H9 (cell line): ENCODE results near the gene PLAC1. TPM values are rescaled to one million over a fixed set of nuclear protein-coding genes. Genes with fewer than 3 reads are reported as not detected.

Experiments used
- DNase-seq: peaks from one replicate; pipeline ENCODE4 v3.0.0-alpha.2; 2017
- H2AFZ ChIP-seq: one replicate; pipeline ENCODE4 v1.6.1; 2013; ENCODE audit warnings: mild to moderate bottlenecking, low read length, control low read depth, moderate library complexity
- H2AK5ac ChIP-seq: 2 replicates; pipeline ENCODE4 v1.6.1; 2013; ENCODE audit warnings: low read length, control low read depth, mixed read lengths; ENCODE audit not compliant: insufficient read length
- H2BK120ac ChIP-seq: one replicate; pipeline ENCODE4 v1.6.1; 2013; ENCODE audit warnings: low read depth, mild to moderate bottlenecking, low read length, control low read depth, inconsistent platforms; ENCODE audit not compliant: poor library complexity, severe bottlenecking
- H2BK12ac ChIP-seq: 2 replicates; pipeline ENCODE4 v1.6.1; 2013; ENCODE audit warnings: low read length, control low read depth, mixed read lengths, low read depth; ENCODE audit not compliant: insufficient read length
- H2BK15ac ChIP-seq: 2 replicates; pipeline ENCODE4 v1.6.1; 2013; ENCODE audit warnings: low read depth, low read length, control low read depth
- H2BK20ac ChIP-seq: one replicate; pipeline ENCODE4 v1.6.1; 2013; ENCODE audit warnings: low read depth, mild to moderate bottlenecking, low read length, control low read depth, inconsistent platforms; ENCODE audit not compliant: poor library complexity, severe bottlenecking
- H2BK5ac ChIP-seq: 2 replicates; pipeline ENCODE4 v1.6.1; 2013; ENCODE audit warnings: low read length, control low read depth, mixed read lengths; ENCODE audit not compliant: insufficient read length
- H3K14ac ChIP-seq: 2 replicates; pipeline ENCODE4 v1.6.1; 2013; ENCODE audit warnings: low read length, control low read depth; ENCODE audit not compliant: insufficient read depth
- H3K18ac ChIP-seq: 2 replicates; pipeline ENCODE4 v1.6.1; 2013; ENCODE audit warnings: low read depth, mild to moderate bottlenecking, mixed read lengths, low read length, control low read depth; ENCODE audit not compliant: insufficient read length
- H3K23ac ChIP-seq: 2 replicates; pipeline ENCODE4 v1.6.1; 2013; ENCODE audit warnings: low read length, control low read depth, mixed read lengths, low read depth; ENCODE audit not compliant: insufficient read length
- H3K23me2 ChIP-seq: 2 replicates; pipeline ENCODE4 v1.6.1; 2013; ENCODE audit warnings: low read depth, mild to moderate bottlenecking, mixed read lengths, low read length, control low read depth; ENCODE audit not compliant: insufficient read length, poor library complexity, severe bottlenecking
- H3K27ac ChIP-seq: 2 replicates; pipeline ENCODE4 v1.5.1; 2013; ENCODE audit warnings: low read length, control low read depth, mixed read lengths, low read depth; ENCODE audit not compliant: insufficient read length
- H3K27me3 ChIP-seq: 2 replicates; pipeline ENCODE4 v1.6.1; 2013; ENCODE audit warnings: low read length, control low read depth, inconsistent platforms; ENCODE audit not compliant: insufficient read depth
- H3K4ac ChIP-seq: 2 replicates; pipeline ENCODE4 v1.6.1; 2013; ENCODE audit warnings: low read depth, mild to moderate bottlenecking, control low read depth, inconsistent platforms, low read length, moderate library complexity
- H3K4me1 ChIP-seq: 2 replicates; pipeline ENCODE4 v1.6.1; 2013; ENCODE audit warnings: low read length, control low read depth, inconsistent platforms; ENCODE audit not compliant: insufficient read depth
- H3K4me2 ChIP-seq: 2 replicates; pipeline ENCODE4 v1.6.1; 2013; ENCODE audit warnings: low read length, control low read depth, mixed read lengths; ENCODE audit not compliant: insufficient read length, insufficient read depth
- H3K56ac ChIP-seq: 2 replicates; pipeline ENCODE4 v1.6.1; 2013; ENCODE audit warnings: low read depth, mild to moderate bottlenecking, mixed read lengths, low read length, control low read depth; ENCODE audit not compliant: insufficient read length
- H3K79me1 ChIP-seq: 2 replicates; pipeline ENCODE4 v1.6.1; 2013; ENCODE audit warnings: low read depth, mild to moderate bottlenecking, moderate library complexity, low read length, control low read depth, inconsistent platforms; ENCODE audit not compliant: insufficient read depth, poor library complexity, severe bottlenecking
- H3K79me2 ChIP-seq: 2 replicates; pipeline ENCODE4 v1.6.1; 2013; ENCODE audit warnings: low read length, control low read depth, inconsistent platforms; ENCODE audit not compliant: insufficient read depth
- H3K9ac ChIP-seq: 2 replicates; pipeline ENCODE4 v1.6.1; 2013; ENCODE audit warnings: low read length, control low read depth, mixed read lengths; ENCODE audit not compliant: insufficient read length; ENCODE audit errors: extremely low read depth
- H3K9me3 ChIP-seq: one replicate; pipeline ENCODE4 v1.6.1; 2013; ENCODE audit warnings: low read depth, low read length, inconsistent platforms; ENCODE audit not compliant: control insufficient read depth
- H3T11ph ChIP-seq: one replicate; pipeline ENCODE4 v1.6.1; 2013; ENCODE audit warnings: mild to moderate bottlenecking, low read length, control low read depth, inconsistent platforms
- H4K20me1 ChIP-seq: one replicate; pipeline ENCODE4 v1.6.1; 2013; ENCODE audit not compliant: control insufficient read depth, insufficient read length, insufficient read depth
- H4K5ac ChIP-seq: 2 replicates; pipeline ENCODE4 v1.6.1; 2013; ENCODE audit warnings: low read depth, mild to moderate bottlenecking, mixed read lengths, low read length, control low read depth; ENCODE audit not compliant: insufficient read length
- H4K8ac ChIP-seq: replicated peaks from 2 replicates; pipeline ENCODE4 v1.6.1; 2013; ENCODE audit warnings: low read length, control low read depth, mixed read lengths, low read depth; ENCODE audit not compliant: insufficient read length
- H4K91ac ChIP-seq: 2 replicates; pipeline ENCODE4 v1.6.1; 2013; ENCODE audit warnings: low read depth, mild to moderate bottlenecking, moderate library complexity, mixed read lengths, low read length, control low read depth; ENCODE audit not compliant: insufficient read length
- H3K27ac Mint-ChIP-seq, 3 experiments: 2 replicates in 2 of 3; 3 replicates in 1 of 3; pipeline ENCODE4 v1.8.0; 2020 to 2021; ENCODE audit warnings: mixed read lengths in 3 of 3, mild to moderate bottlenecking in 1 of 3, moderate library complexity in 1 of 3
- H3K27me3 Mint-ChIP-seq: 2 replicates; pipeline ENCODE4 v1.8.0; 2021; ENCODE audit warnings: low read depth, mild to moderate bottlenecking, moderate library complexity, mixed read lengths
- H3K36me3 Mint-ChIP-seq, 3 experiments: 2 replicates in 2 of 3; 3 replicates in 1 of 3; pipeline ENCODE4 v1.8.0; 2020 to 2021; ENCODE audit warnings: low read depth in 3 of 3, mixed read lengths in 3 of 3; ENCODE audit not compliant: insufficient read depth in 1 of 3
- H3K4me1 Mint-ChIP-seq, 2 experiments: 2 replicates each; pipeline ENCODE4 v1.8.0; 2020; ENCODE audit warnings: mixed read lengths in 2 of 2
- H3K4me3 Mint-ChIP-seq, 2 experiments: 2 replicates in 1 of 2; 3 replicates in 1 of 2; pipeline ENCODE4 v1.8.0; 2020 to 2021; ENCODE audit warnings: mild to moderate bottlenecking in 2 of 2, mixed read lengths in 2 of 2, moderate library complexity in 1 of 2
- H3K9me3 Mint-ChIP-seq, 2 experiments: 2 replicates in 1 of 2; 3 replicates in 1 of 2; pipeline ENCODE4 v1.8.0; 2020; ENCODE audit warnings: mild to moderate bottlenecking in 2 of 2, mixed read lengths in 2 of 2, moderate library complexity in 1 of 2
- CTCF ChIP-seq: fragments of 200-600 bp; sonication (generic); conservative IDR thresholded peaks from 3 replicates; pipeline ENCODE4 v1.8.0; 2021; ENCODE audit warnings: antibody characterized with exemption, mild to moderate bottlenecking
- WGBS: extraction: QIAGEN DNeasy Blood & Tissue Kit; methylation state at CpG from one replicate; pipeline ENCODE4 v1.1.7; 2013; ENCODE audit warnings: missing lambda C conversion rate, low lambda C conversion rate, mixed read lengths; ENCODE audit not compliant: insufficient read length; ENCODE audit errors: extremely low coverage; 5-methylcytosine and 5-hydroxymethylcytosine counted together
- total RNA-seq: library from RNA; stranded (reverse); gene quantifications from 2 replicates; pipeline ENCODE4 v1.2.1, GENCODE V29; 2021

The PLAC1 gene
- total RNA-seq, 1 experiment from 2014 or later = 0.68 TPM

GRCh38 chrX:134684956-134685355, 26.7 kb upstream of the PLAC1 start:
- no peaks in the 10 kb centered on the region; the same call in 1 of the 2 replicates for H3K4me1 ChIP-seq
- no peaks in the 10 kb centered on the region; a peak in 1 of 7 replicates for H3K36me3 Mint-ChIP-seq
- no peak overlapping the region for H4K5ac ChIP-seq
- H3K79me2 ChIP-seq = no peaks in the 10 kb centered on the region
- no peak overlapping the region for H2BK12ac ChIP-seq
- H3K56ac ChIP-seq = no peak overlapping the region
- no peak overlapping the region for H3K27ac Mint-ChIP-seq
- no peak overlapping the region for H3K14ac ChIP-seq
- no peak overlapping the region for H3K4ac ChIP-seq
- H3K27ac ChIP-seq = no peak overlapping the region
- H2AK5ac ChIP-seq = no peak overlapping the region
- H3K4me2 ChIP-seq = no peak overlapping the region
- H3K4me3 Mint-ChIP-seq = no peak overlapping the region
- DNase-seq = no peak
- no peak overlapping the region for H2AFZ ChIP-seq
- H4K91ac ChIP-seq = no peak overlapping the region
- TF ChIP-seq CTCF = no peak
- no peaks in the 10 kb centered on the region for H3K9me3 ChIP-seq
- no peak overlapping the region for H3K18ac ChIP-seq
- no peaks in the 10 kb centered on the region for H3K27me3 Mint-ChIP-seq
- no peak overlapping the region for H3K23ac ChIP-seq
- H3K9ac ChIP-seq = no peak overlapping the region
- WGBS = no CpG with 5 or more reads among the region's 1 CpG
- no peaks in the 10 kb centered on the region for H3K4me1 Mint-ChIP-seq
- no peaks in the 10 kb centered on the region for H3K23me2 ChIP-seq
- H2BK5ac ChIP-seq = no peak overlapping the region
- no peaks in the 10 kb centered on the region for H3K79me1 ChIP-seq
- no peaks in the 10 kb centered on the region for H3K27me3 ChIP-seq
- no peak overlapping the region for H2BK120ac ChIP-seq
- H4K8ac ChIP-seq = no peak overlapping the region
- H3T11ph ChIP-seq = no peak overlapping the region
- H2BK15ac ChIP-seq = no peak overlapping the region
- peaks cover 3 to 54% of the 10 kb centered on the region in 2 experiments; a peak in 2 of 5 replicates for H3K9me3 Mint-ChIP-seq
- H2BK20ac ChIP-seq = no peak overlapping the region
- H4K20me1 ChIP-seq = no peaks in the 10 kb centered on the region
